ENCODE data around the gene PSMA6. TPM values are rescaled to one million over a fixed set of nuclear protein-coding genes. Genes with fewer than 3 reads are reported as not detected.

PSMA6 gene
- total and polyA plus RNA-seq, 2 experiments from 2014 or later: 171 to 225 TPM

GRCh38 chr14:35301735-35302528, 9.8 kb downstream of the PSMA6 start:
- Histone ChIP-seq H3K27me3 (replicated peaks; ENCODE audit: insufficient read depth) (no peaks in the 10 kb centered on the region), H3F3A (ENCODE audit: insufficient read depth) (peaks cover 11% of the 10 kb centered on the region; the same call in 1 of the 2 replicates), H3K9ac (no peak overlapping the region), H4K20me1 (ENCODE audit: insufficient read depth) (peaks cover 19% of the 10 kb centered on the region), H3K9me3 (ENCODE audit: low read depth) (no peaks in the 10 kb centered on the region), H3K36me3 (ENCODE audit: low read depth) (peaks cover 8% of the 10 kb centered on the region; the same call in 1 of the 2 replicates), H3K79me2 (ENCODE audit: insufficient read depth) (peaks cover 100% of the 10 kb centered on the region), H3K9me2 (ENCODE audit: insufficient read depth) (no peaks in the 10 kb centered on the region), H3K4me2 (ENCODE audit: unreplicated experiment) (no peak overlapping the region), H3K27ac (no peak overlapping the region), H3K4me1 (ENCODE audit: insufficient read depth) (peaks cover 8% of the 10 kb centered on the region), H3K4me3 (no peak overlapping the region), H2AFZ (no peak overlapping the region)
- DNase-seq: no peak
- no peak for TF ChIP-seq EZH2phosphoT487 (IDR thresholded peaks at IDR 0.05; ENCODE audit: insufficient read depth, low read depth)
- no peak for TF ChIP-seq EZH2 (IDR thresholded peaks at IDR 0.05; ENCODE audit: insufficient read depth, poor library complexity, severe bottlenecking)
- in situ Hi-C loops (cut with MboI): no loop called here
- WGBS, 2 experiments (ENCODE audit: low coverage in 1 of 2, low lambda C conversion rate in 2 of 2, missing lambda C conversion rate in 2 of 2): 100% methylated on average over 1 of the region's 1 CpG

DNA sequence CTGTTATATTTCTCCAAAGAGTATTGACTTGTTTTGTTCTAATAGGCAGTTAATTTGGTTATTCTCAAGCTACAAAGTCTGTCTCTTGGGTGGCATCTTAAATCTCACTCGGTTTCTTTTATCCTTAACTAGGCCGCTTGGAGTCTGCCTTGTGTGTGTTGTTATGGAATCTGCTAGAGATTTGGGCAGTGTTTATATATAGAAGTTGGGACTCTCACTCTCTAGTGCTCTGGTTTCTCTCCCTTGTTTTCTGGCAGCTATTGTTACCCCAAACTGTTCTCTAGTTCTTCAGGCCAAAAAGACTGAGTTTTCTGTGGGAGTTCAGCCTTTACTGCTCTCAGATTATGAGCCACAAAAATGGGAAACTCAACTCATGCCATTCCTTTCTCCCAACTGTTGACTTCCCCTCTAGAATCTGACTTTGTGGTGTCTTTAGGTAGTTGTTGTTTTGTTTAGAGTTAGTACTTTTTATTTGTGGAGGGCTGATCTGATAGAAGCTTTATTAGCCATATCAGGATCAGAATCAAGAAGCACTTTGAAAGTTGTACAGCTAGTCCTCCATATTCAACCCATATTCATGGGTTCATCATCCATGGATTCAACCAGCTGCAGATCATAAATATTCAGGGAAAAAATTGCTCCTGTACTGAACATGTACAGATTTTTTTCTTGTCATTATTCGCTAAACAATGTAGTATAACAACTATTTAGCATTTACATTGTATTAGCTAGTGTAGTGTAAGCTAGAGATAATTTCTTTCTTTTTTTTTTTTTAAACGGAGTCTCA, 11.2 kb downstream of the PSMA6 start:
- in situ Hi-C loops (cut with MboI): no loop called here
- no peak for DNase-seq
- peaks cover 19% of the 10 kb centered on the region for H4K20me1 ChIP-seq (ENCODE audit: insufficient read depth)

DNA sequence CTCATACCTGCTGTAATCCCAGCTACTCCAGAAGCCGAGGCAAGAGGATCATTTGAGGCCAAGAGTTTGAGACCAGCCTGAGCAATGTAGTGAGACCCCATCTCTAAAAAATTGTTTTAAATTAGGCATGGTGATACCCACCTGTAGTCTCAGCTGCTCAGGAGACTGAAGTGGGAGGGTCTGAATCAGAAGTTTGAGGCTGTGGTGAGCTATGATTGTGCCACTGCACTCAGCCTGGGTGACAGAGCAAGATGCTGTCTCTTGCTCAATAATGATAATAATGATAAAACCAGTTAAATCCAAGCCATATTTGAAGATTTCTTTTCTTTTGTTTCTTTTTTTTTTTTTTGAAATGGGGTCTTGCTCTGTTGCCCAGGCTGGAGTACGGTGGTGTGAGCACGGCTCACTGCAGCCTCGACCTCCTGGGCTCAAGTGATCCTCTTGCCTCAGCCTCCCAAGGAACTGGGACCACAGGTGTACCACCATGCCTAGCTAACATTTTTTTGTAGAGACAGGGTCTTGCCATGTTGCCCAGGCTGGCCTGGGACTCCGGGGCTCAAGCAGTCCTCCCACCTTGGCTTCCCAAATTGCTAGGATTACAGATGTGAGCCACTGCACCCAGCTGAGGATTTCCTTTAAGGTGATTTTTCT, 12.8 kb downstream of the PSMA6 start:
- 0 out of 2 replicates have a peak, but pooled peaks cover 11% of the 10 kb centered on the region for H3F3A ChIP-seq (ENCODE audit: insufficient read depth)
- peaks cover 98% of the 10 kb centered on the region for H3K79me2 ChIP-seq (ENCODE audit: insufficient read depth)
- no peak overlapping the region for H3K4me2 ChIP-seq (ENCODE audit: unreplicated experiment)
- H2AFZ ChIP-seq: no peak overlapping the region
- H3K4me1 ChIP-seq (ENCODE audit: insufficient read depth): peaks cover 1% of the 10 kb centered on the region; the same call in 1 of the 2 replicates
- no peak overlapping the region for H3K4me3 ChIP-seq
- H3K9ac ChIP-seq: no peak overlapping the region
- H3K27ac ChIP-seq: no peak overlapping the region
- no peak for DNase-seq
- H3K9me3 ChIP-seq (ENCODE audit: low read depth): no peaks in the 10 kb centered on the region
- peaks cover 16% of the 10 kb centered on the region for H4K20me1 ChIP-seq (ENCODE audit: insufficient read depth)
- in situ Hi-C loops (cut with MboI): no loop called here
- no peaks in the 10 kb centered on the region for H3K9me2 ChIP-seq (ENCODE audit: insufficient read depth)
- 96 to 100% methylated on average over 5 of the region's 5 CpGs for WGBS, 2 experiments (ENCODE audit: low coverage in 1 of 2, low lambda C conversion rate in 2 of 2, missing lambda C conversion rate in 2 of 2)
- TF ChIP-seq EZH2 (IDR thresholded peaks at IDR 0.05; ENCODE audit: insufficient read depth, poor library complexity, severe bottlenecking) (no peak), EZH2phosphoT487 (IDR thresholded peaks at IDR 0.05; ENCODE audit: insufficient read depth, low read depth) (no peak)
- H3K36me3 ChIP-seq (ENCODE audit: low read depth): peaks cover 21% of the 10 kb centered on the region
- H3K27me3 ChIP-seq (replicated peaks; ENCODE audit: insufficient read depth): no peaks in the 10 kb centered on the region

More for the DNA sequence above, 11.2 kb downstream of the PSMA6 start:
- peaks cover 10% of the 10 kb centered on the region; the same call in 1 of the 2 replicates for H3K36me3 ChIP-seq (ENCODE audit: low read depth)
- H2AFZ ChIP-seq: no peak overlapping the region
- H3F3A ChIP-seq (ENCODE audit: insufficient read depth): peaks cover 11% of the 10 kb centered on the region; the same call in 1 of the 2 replicates
- H3K79me2 ChIP-seq (ENCODE audit: insufficient read depth): peaks cover 100% of the 10 kb centered on the region
- no peak overlapping the region for H3K27ac ChIP-seq
- no peak overlapping the region for H3K4me2 ChIP-seq (ENCODE audit: unreplicated experiment)
- H3K9ac ChIP-seq: no peak overlapping the region
- H3K9me3 ChIP-seq (ENCODE audit: low read depth): no peaks in the 10 kb centered on the region
- no peaks in the 10 kb centered on the region for H3K27me3 ChIP-seq (replicated peaks; ENCODE audit: insufficient read depth)
- no peaks in the 10 kb centered on the region for H3K9me2 ChIP-seq (ENCODE audit: insufficient read depth)
- 95 to 98% methylated on average over 4 of the region's 4 CpGs for WGBS, 2 experiments (ENCODE audit: low coverage in 1 of 2, low lambda C conversion rate in 2 of 2, missing lambda C conversion rate in 2 of 2)
- H3K4me1 ChIP-seq (ENCODE audit: insufficient read depth): peaks cover 8% of the 10 kb centered on the region
- H3K4me3 ChIP-seq: no peak overlapping the region
- no peak for TF ChIP-seq EZH2 (IDR thresholded peaks at IDR 0.05; ENCODE audit: insufficient read depth, poor library complexity, severe bottlenecking)
- no peak for TF ChIP-seq EZH2phosphoT487 (IDR thresholded peaks at IDR 0.05; ENCODE audit: insufficient read depth, low read depth)

DNA sequence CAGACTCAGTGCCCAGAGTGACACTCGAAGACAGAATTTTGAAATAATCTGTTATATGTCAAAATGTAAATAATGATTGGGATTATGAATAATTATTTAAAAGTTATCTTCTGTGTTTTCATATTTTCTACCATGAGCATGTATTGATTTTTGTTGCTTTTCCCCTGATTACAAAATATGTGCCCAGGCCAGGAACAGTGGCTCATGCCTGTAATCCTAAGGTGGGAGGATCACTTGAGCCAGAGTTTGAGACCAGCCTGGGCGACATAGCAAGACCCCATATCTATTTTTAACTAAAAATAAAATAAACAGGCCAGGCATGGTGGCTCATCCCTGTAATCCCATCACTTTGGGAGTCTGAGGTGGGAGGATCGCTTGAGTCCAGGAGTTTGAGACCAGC, 13.5 kb downstream of the PSMA6 start:
- Histone ChIP-seq H4K20me1 (ENCODE audit: insufficient read depth) (peaks cover 13% of the 10 kb centered on the region), H3K9me2 (ENCODE audit: insufficient read depth) (no peaks in the 10 kb centered on the region), H3K9ac (no peak overlapping the region), H3K4me1 (ENCODE audit: insufficient read depth) (no peaks in the 10 kb centered on the region), H3K36me3 (ENCODE audit: low read depth) (peaks cover 28% of the 10 kb centered on the region), H3K27me3 (replicated peaks; ENCODE audit: insufficient read depth) (no peaks in the 10 kb centered on the region), H2AFZ (no peak overlapping the region), H3K4me3 (no peak overlapping the region), H3K27ac (no peak overlapping the region), H3K4me2 (ENCODE audit: unreplicated experiment) (no peak overlapping the region), H3F3A (ENCODE audit: insufficient read depth) (0 out of 2 replicates have a peak, but pooled peaks cover 7% of the 10 kb centered on the region), H3K79me2 (ENCODE audit: insufficient read depth) (peaks cover 96% of the 10 kb centered on the region), H3K9me3 (ENCODE audit: low read depth) (no peaks in the 10 kb centered on the region)
- no peak for DNase-seq
- in situ Hi-C loops (cut with MboI): no loop called here
- 99 to 100% methylated on average over 3 of the region's 3 CpGs for WGBS, 2 experiments (ENCODE audit: low coverage in 1 of 2, low lambda C conversion rate in 2 of 2, missing lambda C conversion rate in 2 of 2)
- TF ChIP-seq EZH2phosphoT487 (IDR thresholded peaks at IDR 0.05; ENCODE audit: insufficient read depth, low read depth) (no peak), EZH2 (IDR thresholded peaks at IDR 0.05; ENCODE audit: insufficient read depth, poor library complexity, severe bottlenecking) (no peak)

All from GM23248 (cell line).